GM19372 (cell line): Measurements from ENCODE around the gene PSMB3.
"Not testable (repeated sequence)": the region's sequence is repeated elsewhere in the genome, so short reads cannot be mapped to it uniquely, and the experiment has no call there.

Experiments
- ATAC-seq: cut with Tn5 transposase; IDR thresholded peaks from one replicate; pipeline ENCODE4 v1.9.1; 2021; ENCODE audit warnings: mild to moderate bottlenecking, low read depth, moderate library complexity; ENCODE audit not compliant: unreplicated experiment

Gene PSMB3

GRCh38 chr17:38715216-38715943 is 37.2 kb upstream of the PSMB3 start:
- ATAC-seq: no peak

- ATAC-seq: no peak
Measured at GRCh38 chr17:38716368-38717005, 36.1 kb upstream of the PSMB3 start.

GRCh38 chr17:38717139-38717745 is 35.3 kb upstream of the PSMB3 start:
- ATAC-seq: no peak

GRCh38 chr17:38719289-38719942 is 33.1 kb upstream of the PSMB3 start:
- ATAC-seq: no peak

GRCh38 chr17:38719943-38720641 is 32.4 kb upstream of the PSMB3 start:
- ATAC-seq: no peak

GRCh38 chr17:38720941-38721340 is 31.6 kb upstream of the PSMB3 start:
- no peak for ATAC-seq

GRCh38 chr17:38721802-38722201 is 30.7 kb upstream of the PSMB3 start:
- ATAC-seq: no peak

GRCh38 chr17:38724337-38724988 is 28.1 kb upstream of the PSMB3 start:
- ATAC-seq: no peak

- no peak for ATAC-seq
Measured at GRCh38 chr17:38725066-38725465, 27.5 kb upstream of the PSMB3 start.

GRCh38 chr17:38726145-38726544 is 26.4 kb upstream of the PSMB3 start:
- ATAC-seq: not testable (repeated sequence)

GRCh38 chr17:38727736-38728135 is 24.8 kb upstream of the PSMB3 start:
- no peak for ATAC-seq

- no peak for ATAC-seq
Measured at GRCh38 chr17:38728290-38728831, 24.2 kb upstream of the PSMB3 start.

GRCh38 chr17:38729368-38729885 is 23.1 kb upstream of the PSMB3 start:
- no peak for ATAC-seq

GRCh38 chr17:38729886-38730525 is 22.5 kb upstream of the PSMB3 start, which contains the start of gene CISD3:
CISD3 (plus strand) TSS chr17:38730341; CDS start chr17:38730359, 18 bp downstream.
- ATAC-seq: peak; percentile 85

GRCh38 chr17:38730526-38731379 is 21.8 kb upstream of the PSMB3 start:
- ATAC-seq: no peak

- no peak for ATAC-seq
Measured at GRCh38 chr17:38731526-38732294, 20.8 kb upstream of the PSMB3 start.
